ENCODE data around the gene TCTN1.
"Not testable (repeated sequence)": the region's sequence is repeated elsewhere in the genome, so short reads cannot be mapped to it uniquely, and the experiment has no call there.

TCTN1 gene

GRCh38 chr12:110585231-110585799, 28.6 kb upstream of the TCTN1 start:
- peak; percentile 54 for DNase-seq (ENCODE audit: low read depth)

DNA sequence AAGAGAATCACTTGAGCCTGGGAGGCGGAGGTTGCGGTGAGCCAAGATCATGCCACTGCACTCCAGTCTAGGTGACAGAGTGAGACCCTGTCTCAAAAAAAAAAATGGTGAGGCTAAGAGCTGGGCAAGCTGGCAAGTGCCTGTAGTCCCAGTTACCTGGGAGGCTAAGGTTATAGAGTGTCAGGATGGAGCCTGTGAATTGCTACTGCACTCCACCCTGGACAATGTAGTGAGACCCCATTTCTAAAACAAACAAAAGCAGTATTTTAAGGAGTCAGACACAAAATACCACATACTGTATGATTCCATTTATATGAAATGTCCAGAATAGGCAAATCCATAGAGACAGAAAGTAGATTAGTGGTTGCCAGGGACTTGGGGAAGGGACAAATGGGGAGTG, 26.8 kb upstream of the TCTN1 start:
- not testable (repeated sequence) for DNase-seq (ENCODE audit: low read depth)

GRCh38 chr12:110590059-110590458, 23.9 kb upstream of the TCTN1 start:
- DNase-seq (ENCODE audit: low read depth): no peak

DNA sequence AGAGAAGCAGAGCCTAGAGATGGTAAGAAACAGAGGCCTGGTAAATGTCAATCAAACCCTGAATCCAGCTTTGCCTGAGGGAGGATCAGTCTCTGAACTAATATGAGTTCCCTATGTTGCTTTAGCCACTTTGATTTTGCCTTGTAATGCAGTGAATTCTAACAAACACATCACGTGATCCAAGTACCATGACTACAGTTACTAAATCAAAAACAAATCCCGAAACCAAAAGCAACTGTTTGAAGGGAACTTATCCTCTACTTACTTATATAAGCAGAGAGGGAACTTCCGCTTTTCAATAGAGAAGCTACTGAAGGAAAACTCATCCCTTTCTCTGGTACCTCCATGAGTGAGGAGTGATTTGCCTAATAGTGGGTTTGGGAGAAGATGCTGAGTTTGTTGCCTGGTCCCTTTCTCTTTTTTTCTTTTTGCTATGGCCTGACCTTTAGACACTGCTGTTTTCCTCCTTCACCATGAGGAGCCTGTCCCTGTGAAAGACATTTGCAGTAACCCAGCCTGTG, 23.1 kb upstream of the TCTN1 start:
- DNase-seq (ENCODE audit: low read depth): peak; percentile 78

DNA sequence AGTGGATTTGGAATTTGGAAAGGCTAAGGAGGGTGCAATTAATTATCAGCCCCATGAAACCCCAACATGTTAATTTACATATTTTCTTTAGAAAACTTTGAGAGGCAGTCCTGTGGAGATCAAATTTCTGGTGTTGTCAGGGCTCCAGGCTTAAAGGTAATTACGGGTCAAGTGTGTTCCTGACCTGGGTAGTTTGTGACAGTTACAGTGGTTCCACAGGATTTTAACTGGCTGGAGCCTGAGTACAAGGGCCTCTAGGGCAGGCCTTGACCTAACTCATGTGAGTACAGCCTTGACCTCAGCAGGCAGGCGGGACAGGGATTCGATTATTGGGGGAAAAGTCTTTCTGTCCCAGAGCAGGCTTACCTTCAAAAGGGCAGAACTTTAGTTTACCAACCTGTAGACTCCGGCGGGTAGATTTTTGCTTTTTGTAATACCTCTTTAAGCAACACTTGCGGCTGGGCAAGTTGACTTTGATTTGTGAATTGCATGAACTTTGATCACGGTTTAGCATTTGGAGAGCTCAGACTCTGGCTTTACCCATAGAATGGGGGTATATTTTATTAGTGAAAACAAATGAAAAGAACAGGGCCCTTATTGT, 22.4 kb upstream of the TCTN1 start:
- DNase-seq (ENCODE audit: low read depth): no peak

DNA sequence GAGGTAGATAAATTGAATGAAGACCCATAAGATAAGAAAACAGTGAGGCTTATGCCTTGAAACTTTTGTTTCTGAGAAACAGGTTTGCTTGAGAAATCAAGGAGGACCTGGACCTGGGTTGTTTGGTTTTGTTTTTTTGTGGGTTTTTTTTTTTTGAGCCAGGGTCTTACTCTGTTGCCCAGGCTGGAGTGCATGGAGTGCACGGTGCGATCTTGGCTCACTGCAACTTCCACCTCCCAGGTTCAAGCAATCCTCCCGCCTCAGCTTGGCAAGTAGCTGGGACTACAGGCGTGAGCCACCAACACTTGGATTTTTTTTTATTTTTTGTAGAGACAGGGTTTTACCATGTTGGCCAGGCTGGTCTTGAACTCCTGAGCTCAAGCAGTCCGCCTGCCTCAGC, 21.9 kb upstream of the TCTN1 start:
- DNase-seq (ENCODE audit: low read depth): no peak

- DNase-seq (ENCODE audit: low read depth): not testable (repeated sequence)
Observed at GRCh38 chr12:110592919-110593318, 21.0 kb upstream of the TCTN1 start.

DNA sequence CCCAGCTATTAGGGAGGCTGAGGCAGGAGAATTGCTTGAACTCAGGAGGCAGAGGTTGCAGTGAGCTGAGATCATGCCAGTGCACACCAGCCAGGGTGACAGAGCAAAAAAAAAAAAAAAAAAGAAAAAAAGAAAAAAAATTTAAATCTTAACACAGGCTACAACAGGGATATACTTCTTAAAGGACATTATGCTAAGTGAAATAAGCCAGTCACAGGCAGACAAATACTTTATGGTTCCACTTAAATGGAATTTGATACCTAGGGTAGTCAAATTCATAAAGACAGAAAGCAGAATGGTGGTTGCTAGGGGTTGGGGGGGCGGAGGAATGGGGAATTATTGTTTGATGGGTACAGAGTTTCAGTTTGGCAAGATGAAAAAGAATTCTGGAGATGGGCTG, 16.0 kb upstream of the TCTN1 start:
- no peak for DNase-seq (ENCODE audit: low read depth)

DNA sequence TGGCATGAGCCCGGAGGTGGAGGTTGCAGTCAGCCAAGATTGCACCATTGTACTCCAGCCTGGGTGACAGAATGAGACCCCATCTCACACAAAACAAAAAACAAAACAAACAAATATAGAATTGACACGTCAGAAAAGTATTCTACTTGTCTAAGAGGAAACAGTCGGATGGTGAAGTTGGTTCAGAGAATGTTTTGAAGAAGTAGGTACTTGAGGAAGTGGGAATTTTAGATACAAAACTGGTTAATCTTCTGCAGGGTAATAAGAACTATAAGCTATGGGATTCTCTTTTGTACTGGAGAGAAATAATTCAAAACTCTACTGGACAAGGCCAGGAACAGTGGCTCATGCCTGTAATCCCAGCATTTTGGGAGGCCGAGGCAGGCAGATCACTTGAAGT, 14.6 kb upstream of the TCTN1 start:
- no peak for DNase-seq (ENCODE audit: low read depth)

DNA sequence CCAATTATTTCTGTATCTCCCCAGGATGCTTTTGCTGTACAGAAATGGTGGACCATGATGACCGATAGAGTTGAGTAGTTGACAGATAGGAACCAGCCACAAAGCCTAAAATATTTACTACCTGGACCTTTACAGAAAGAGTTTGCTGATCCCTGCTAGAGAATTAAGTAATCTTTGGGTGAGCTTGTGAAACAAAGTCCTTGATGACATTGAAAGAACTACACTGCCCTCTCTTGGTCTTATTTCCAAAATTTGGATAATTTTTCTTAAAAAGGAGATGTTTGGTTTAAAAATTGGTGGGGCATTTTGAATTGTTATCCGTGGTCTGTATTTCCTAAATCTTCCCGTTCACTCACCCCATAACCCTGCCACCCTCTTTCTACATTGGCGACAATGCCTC, 13.7 kb upstream of the TCTN1 start:
- peak; percentile 68 for DNase-seq (ENCODE audit: low read depth)

DNA sequence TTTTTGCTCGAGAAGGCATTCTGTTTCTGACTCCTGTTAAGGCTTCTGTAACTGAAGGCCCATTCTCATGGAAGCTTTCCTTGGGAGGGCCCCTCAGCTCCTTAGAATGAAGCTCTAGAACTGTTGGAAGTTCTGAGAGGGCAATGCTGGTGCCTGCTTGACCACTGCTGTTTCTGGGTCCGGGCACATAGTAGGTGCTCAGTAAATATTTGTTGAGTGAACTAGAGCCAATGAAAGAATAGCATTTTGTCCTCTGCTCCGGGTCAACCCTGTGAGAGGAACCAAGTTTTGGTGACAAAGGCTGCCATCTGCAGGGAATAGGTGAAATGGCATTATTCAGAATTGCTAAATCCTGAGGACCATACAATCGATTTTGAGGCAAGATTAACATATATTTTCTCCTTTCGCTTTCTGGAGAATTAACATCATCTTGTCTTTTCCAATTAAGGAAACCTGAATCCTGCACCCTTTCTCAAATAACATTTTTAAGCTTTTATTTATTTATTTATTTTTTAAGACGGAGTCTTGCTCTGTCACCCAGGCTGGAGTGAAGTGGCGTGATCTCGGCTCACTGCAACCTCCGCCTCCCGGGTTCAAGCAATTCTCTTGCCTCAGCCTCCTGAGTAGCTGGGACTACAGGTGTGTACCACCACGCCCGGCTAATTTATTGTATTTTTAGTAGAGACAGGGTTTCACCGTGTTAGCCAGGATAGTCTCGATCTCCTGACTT, 11.7 kb upstream of the TCTN1 start:
- DNase-seq (ENCODE audit: low read depth): peak; percentile 47

DNA sequence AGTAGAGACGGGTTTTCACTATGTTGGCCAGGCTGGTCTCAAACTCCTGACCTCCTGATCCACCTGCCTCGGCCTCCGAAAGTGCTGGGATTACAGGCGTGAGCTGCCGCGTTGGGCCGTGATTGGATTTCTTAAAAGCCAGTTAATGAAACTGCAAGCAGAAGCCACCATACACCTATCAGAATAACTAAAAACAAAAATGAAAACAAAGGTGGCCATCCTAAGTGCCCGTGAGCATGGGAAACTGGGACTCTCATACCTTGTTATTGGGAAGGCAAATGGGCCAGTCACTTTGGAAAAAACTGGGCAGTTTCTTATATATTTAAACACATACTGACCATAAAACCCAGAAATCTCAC, 7.7 kb upstream of the TCTN1 start:
- DNase-seq (ENCODE audit: low read depth): no peak

DNA sequence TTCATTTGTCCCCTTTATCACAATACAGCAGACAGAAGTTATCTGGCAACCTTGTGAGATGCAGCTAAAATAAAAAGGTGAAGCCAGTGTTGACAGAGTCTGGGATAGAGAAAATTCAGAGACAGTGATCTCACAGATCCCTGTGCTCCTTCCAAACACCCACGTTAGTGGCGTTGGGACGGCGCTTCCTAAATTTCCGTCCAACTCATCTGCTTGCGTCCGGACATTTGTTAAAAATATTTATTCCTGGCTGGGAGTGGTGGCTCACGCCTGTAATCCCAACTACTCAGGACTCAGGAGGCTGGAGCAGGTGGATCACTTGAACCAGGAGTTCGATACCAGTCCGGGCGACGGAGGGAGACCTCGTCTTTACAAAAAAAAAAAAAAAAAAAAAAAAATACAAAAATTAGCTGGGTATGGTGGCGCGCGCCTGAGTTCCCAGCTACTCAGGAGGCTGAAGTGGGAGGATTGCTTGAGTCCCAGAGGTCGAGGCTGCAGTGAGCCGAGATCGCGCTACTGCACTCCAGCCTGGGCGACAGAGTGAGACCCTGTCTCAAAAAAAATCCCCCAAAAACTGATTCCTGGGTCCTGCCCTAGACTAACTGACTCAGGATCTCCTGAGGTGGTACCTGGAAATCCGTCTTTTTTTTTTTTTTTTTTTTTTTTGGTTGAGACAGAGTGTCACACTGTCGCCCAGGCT, 708 bp upstream of the TCTN1 start:
- DNase-seq (ENCODE audit: low read depth): no peak

DNA sequence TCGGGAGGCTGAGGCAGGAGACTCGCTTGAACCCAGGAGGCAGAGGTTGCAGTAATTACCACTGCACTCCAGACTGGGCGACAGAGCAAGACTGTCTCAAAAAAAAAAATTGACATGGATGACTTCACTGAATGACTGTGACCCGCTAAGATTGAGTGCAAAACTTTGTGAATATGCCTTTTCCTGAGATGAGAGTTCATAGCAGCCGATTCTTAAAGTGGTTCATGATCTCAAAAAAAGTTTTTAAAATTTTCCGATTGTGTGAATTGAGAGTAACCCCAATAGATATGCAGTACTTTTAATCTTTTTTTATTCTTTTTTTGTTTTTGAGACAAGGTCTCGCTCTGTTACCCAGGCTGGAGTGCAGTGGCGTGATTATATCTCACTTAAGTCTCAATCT, 1.2 kb downstream of the TCTN1 start:
- DNase-seq (ENCODE audit: low read depth): no peak

GRCh38 chr12:110616471-110617115, 2.7 kb downstream of the TCTN1 start:
- no peak for DNase-seq (ENCODE audit: low read depth)

GRCh38 chr12:110619534-110619953, 5.6 kb downstream of the TCTN1 start:
- DNase-seq (ENCODE audit: low read depth): peak; percentile 10

- no peak for DNase-seq (ENCODE audit: low read depth)
Observed at GRCh38 chr12:110622582-110622981, 8.7 kb downstream of the TCTN1 start.

DNA sequence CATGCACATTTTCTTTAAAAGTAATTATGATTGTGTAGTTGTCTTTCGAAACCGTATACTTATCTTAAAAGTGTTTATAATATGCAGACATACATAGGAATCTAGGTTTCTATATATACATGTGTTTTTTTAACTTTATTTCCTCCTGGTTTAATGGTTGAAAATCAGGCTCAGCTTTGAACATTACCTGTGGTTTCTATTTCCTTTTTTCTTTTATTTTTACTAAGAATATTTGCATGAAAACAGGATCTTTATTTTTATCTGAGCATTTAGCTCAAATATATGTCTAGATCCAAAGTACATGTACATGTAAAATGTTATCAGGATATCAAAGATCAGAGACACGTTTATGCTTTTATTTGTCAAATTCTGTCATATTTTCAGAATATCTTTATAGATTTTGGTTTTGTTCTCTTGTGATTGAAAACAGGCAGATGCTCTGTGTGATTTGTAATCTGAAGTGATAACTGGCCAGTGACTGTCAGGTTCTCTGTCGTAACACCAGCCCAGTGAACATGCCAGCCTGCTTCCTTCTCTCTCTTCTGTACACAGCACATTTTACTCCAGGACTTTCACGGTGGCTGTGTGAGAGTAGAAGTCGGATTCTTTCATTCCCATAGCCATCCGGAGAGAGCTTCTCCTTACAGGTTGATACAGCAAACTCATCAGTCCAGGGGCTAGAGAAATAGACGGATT, 13.7 kb downstream of the TCTN1 start:
- DNase-seq (ENCODE audit: low read depth): no peak

GRCh38 chr12:110635055-110635454, 21.1 kb downstream of the TCTN1 start:
- DNase-seq (ENCODE audit: low read depth): no peak

- DNase-seq (ENCODE audit: low read depth): no peak
Observed at GRCh38 chr12:110636516-110636915, 22.6 kb downstream of the TCTN1 start.

- DNase-seq (ENCODE audit: low read depth): no peak
Observed at GRCh38 chr12:110637869-110638441, 24.0 kb downstream of the TCTN1 start.

All from iris pigment epithelial cell (primary cell).